H1 (cell line): ENCODE measurements around the gene SNRPB. TPM values are rescaled to one million over a fixed set of nuclear protein-coding genes. Genes with fewer than 3 reads are reported as not detected.

ENCODE experiments used
- polyA plus RNA-seq, 7 experiments: library from polyadenylated mRNA; depleted of rRNA in 3 of 7; stranded (reverse) in 5 of 7; unstranded in 2 of 7; fragments of >200 nt in 5 of 7; fragments of 200-250 nt in 2 of 7; gene quantifications; 1 replicate in 5 of 7; 2 replicates in 1 of 7; 4 replicates in 1 of 7; pipeline versions ENCODE4 v1.2.1 to v1.2.3, GENCODE V29; 2011 to 2013; ENCODE audit warnings: missing spikeins in 2 of 7, mixed read lengths in 2 of 7
- small RNA-seq: library from polyadenylated mRNA; stranded (forward); fragments of <200 nt; extraction: miRNeasy Mini kit (QIAGEN cat#:217004); gene quantifications from one replicate; pipeline ENCODE3, GENCODE V24; 2013; ENCODE audit not compliant: insufficient read depth
- total RNA-seq: library from RNA; stranded (reverse); fragmentation: NEBNext Ultra II Directional; extraction: Animal tissue kit (Norgen Biotek cat#: 25700); gene quantifications from 2 replicates; pipeline ENCODE4 v1.2.1, GENCODE V29; 2021

Gene SNRPB
- total and polyA plus RNA-seq, 2 of the 8 experiments (the other 6 are each of a cell fraction or from before 2014, with no cell fraction given) = 507 to 589 TPM

Small RNA genes lying within 50 kb of the gene (small RNA-seq; reads per million reads assigned to genes)
- gene RF00019 = not detected

Other genes with a start within 250 kb of the SNRPB start
- gene TGM3, start 174.8 kb downstream of the SNRPB start, total RNA-seq = not detected in 2 replicates
- gene TGM3, start 174.8 kb downstream of the SNRPB start, polyA plus RNA-seq (2011; rRNA removed) = 0.08 and 0.12 TPM in 2 replicates
- gene TGM6, start 89.9 kb downstream of the SNRPB start, total RNA-seq = not detected in 2 replicates
- gene TGM6, start 89.9 kb downstream of the SNRPB start, polyA plus RNA-seq (2011; rRNA removed) = 0.03 and 0.16 TPM in 2 replicates
- gene ZNF343, start 38.1 kb upstream of the SNRPB start, total RNA-seq = 3.7 and 5.0 TPM in 2 replicates
- 1.1 and 1.8 TPM in 2 replicates for gene ZNF343, start 38.1 kb upstream of the SNRPB start, polyA plus RNA-seq (2011; rRNA removed)
- not detected in 2 replicates for gene TMC2, start 65.8 kb upstream of the SNRPB start, total RNA-seq
- 0.05 TPM in 1 of 2 replicates, not detected in the other for gene TMC2, start 65.8 kb upstream of the SNRPB start, polyA plus RNA-seq (2011; rRNA removed)
- gene NOP56, start 181.8 kb upstream of the SNRPB start, total RNA-seq = 668 and 677 TPM in 2 replicates
- 364 and 391 TPM in 2 replicates for gene NOP56, start 181.8 kb upstream of the SNRPB start, polyA plus RNA-seq (2011; rRNA removed)
- gene IDH3B, start 193.4 kb upstream of the SNRPB start, total RNA-seq = 103 and 110 TPM in 2 replicates
- 162 and 167 TPM in 2 replicates for gene IDH3B, start 193.4 kb upstream of the SNRPB start, polyA plus RNA-seq (2011; rRNA removed)
- gene EBF4, start 222.0 kb upstream of the SNRPB start, total RNA-seq = 1.2 and 1.6 TPM in 2 replicates
- gene EBF4, start 222.0 kb upstream of the SNRPB start, polyA plus RNA-seq (2011; rRNA removed) = 2.9 and 3.6 TPM in 2 replicates